ENCODE measurements around the gene ALPL. TPM values are rescaled to one million over a fixed set of nuclear protein-coding genes. Genes with fewer than 3 reads are reported as not detected.
A peak's percentile ranks its signal among the peaks of the same experiment; 100 is the strongest.

The ALPL gene
- total and polyA plus RNA-seq, 9 of the 15 experiments (the other 6 are each of a cell fraction or from before 2014, with no cell fraction given), result 0.04 to 0.38 (median 0.18) TPM; not detected in 4

- no peaks in the 10 kb centered on the region for H3K4me1 ChIP-seq (replicated peaks in 1 of 2; ENCODE audit: control insufficient read depth in 2 of 2, insufficient read depth in 2 of 2, low read length in 2 of 2)
- no peaks in the 10 kb centered on the region for H3K9me3 ChIP-seq (replicated peaks; ENCODE audit: control insufficient read depth, insufficient read depth, low read depth, low read length)
- H3K36me3 ChIP-seq (ENCODE audit: control insufficient read depth, insufficient read depth, low read length), result no peaks in the 10 kb centered on the region
- H3K9ac ChIP-seq (ENCODE audit: insufficient read depth in 1 of 2, low read depth in 2 of 2, low read length in 2 of 2), result no peak overlapping the region
- WGBS (ENCODE audit: insufficient coverage, low coverage, missing lambda C conversion rate), result 16% methylated on average over 4 of the region's 4 CpGs
- DNase-seq (ENCODE audit: extremely low read depth in 1 of 4, low spot score in 3 of 4), result no peak
- H3K27ac ChIP-seq (ENCODE audit: extremely low read depth, low read depth, low read length), result no peak overlapping the region
- H4K20me1 ChIP-seq (replicated peaks; ENCODE audit: control insufficient read depth, insufficient read depth, low read length), result peaks cover 3% of the 10 kb centered on the region; the same call in 1 of the 2 replicates
- POLR2A ChIA-PET, result interaction anchor here (0.6 kb wide), 1 partner anchor 11 kb away, joined by 3 read pairs; no protein-coding TSS in a partner anchor
- intact Hi-C loops (cut with micrococcal nuclease) (no loop called here), in situ Hi-C loops (cut with MboI) (loop anchor here (25.0 kb wide), 1 partner anchor 141 kb away; the partner anchor contains the start of gene RAP1GAP)
- no TSS peak for BruUV-seq (replicated peaks)
- no peak overlapping the region for H2AFZ ChIP-seq (ENCODE audit: low read depth, low read length)
- H3K27me3 ChIP-seq (ENCODE audit: control insufficient read depth in 2 of 2, insufficient read depth in 2 of 2, low read length in 2 of 2), result peaks cover 27 to 62% of the 10 kb centered on the region in 2 experiments; a peak in 4 of 5 replicates
- FAIRE-seq, result no peak
- no peaks in the 10 kb centered on the region for H3K79me2 ChIP-seq (ENCODE audit: control insufficient read depth, insufficient read depth, low read length)
- no peaks in the 10 kb centered on the region for H3K9me1 ChIP-seq (ENCODE audit: control insufficient read depth, insufficient read depth, low read length)
- no peak for TF ChIP-seq ARHGAP35 (IDR thresholded peaks at IDR 0.05; ENCODE audit: partially characterized antibody)
- 0 out of 2 replicates have a peak, but pooled peaks have one; percentile 50 for TF ChIP-seq ZKSCAN1 (IDR thresholded peaks at IDR 0.05; ENCODE audit: low read depth, low read length)
- no peak for TF ChIP-seq KDM4B (IDR thresholded peaks at IDR 0.05; ENCODE audit: borderline replicate concordance in 2 of 2, low read depth in 1 of 2)
- TF ChIP-seq MAFK (IDR thresholded peaks at IDR 0.05; ENCODE audit: low read length), result peak; percentile 12; the same call in 1 of the 2 replicates
- peak; percentile 74 for TF ChIP-seq ZNF316 (IDR thresholded peaks at IDR 0.05)
- peak; percentile 26; the same call in 1 of the 2 replicates for TF ChIP-seq MAFF (IDR thresholded peaks at IDR 0.05; ENCODE audit: low read length)
- TF ChIP-seq CBX5 (IDR thresholded peaks at IDR 0.05; ENCODE audit: borderline replicate concordance, low read depth), result no peak
- TF ChIP-seq C11orf30 (IDR thresholded peaks at IDR 0.05; ENCODE audit: low read depth), result peak; percentile 46; the same call in 1 of the 2 replicates
- TF ChIP-seq HNRNPL (IDR thresholded peaks at IDR 0.05; ENCODE audit: low read depth, low read length), result no peak
- TF ChIP-seq FOXP4 (CRISPR knock-in tag; IDR thresholded peaks at IDR 0.05; ENCODE audit: borderline replicate concordance), result no peak
- TF ChIP-seq ZNF512 (tag; IDR thresholded peaks at IDR 0.05), result no peak
- TF ChIP-seq CBFA2T2 (conservative IDR thresholded peaks at IDR 0.05), result no peak
- TF ChIP-seq MAFG (tag; conservative IDR thresholded peaks at IDR 0.05), result peak; percentile 39; the same call in 1 of the 2 replicates
- H3K4me2 ChIP-seq (ENCODE audit: insufficient read depth, low read length), result no peak overlapping the region
- no peak overlapping the region for H3K4me3 ChIP-seq
- ATAC-seq, result no peak
- CTCF ChIA-PET (ENCODE audit: low intra/inter-chr PET ratio), result no interaction called here
These were observed 12.5 kb downstream of the ALPL start for GRCh38 chr1:21521717-21522060.
